OCI-LY1 (cell line): Measurements from ENCODE around the gene WDR44.

Experiments used
- CTCF ChIP-seq: fragments of 200-600 bp; sonication (generic), shearing (Covaris generic); IDR thresholded peaks from 2 replicates; pipeline ENCODE4 v1.5.1; 2017; ENCODE audit warnings: mild to moderate bottlenecking, antibody characterized with exemption, low read length, moderate library complexity, mixed read lengths
- EZH2 ChIP-seq: fragments of 200-600 bp; sonication (generic), shearing (Covaris generic); IDR thresholded peaks from 2 replicates; pipeline ENCODE4 v1.8.0; 2017; ENCODE audit warnings: borderline replicate concordance, mixed run types, mild to moderate bottlenecking, antibody characterized with exemption, low read length, moderate library complexity, mixed read lengths

GRCh38 chrX:118498755-118499154, 152.8 kb downstream of the WDR44 start:
- TF ChIP-seq CTCF: no peak
- no peak for TF ChIP-seq EZH2
